ENCODE data around the gene CYP4B1.
"Not testable (repeated sequence)": the region's sequence is repeated elsewhere in the genome, so short reads cannot be mapped to it uniquely, and the experiment has no call there.

CYP4B1 gene

GRCh38 chr1:46772571-46772970 lies 26.3 kb upstream of the CYP4B1 start:
- no peak for TF ChIP-seq ATF2 (tag by site-specific recombination; IDR thresholded peaks at IDR 0.05; ENCODE audit: low read depth)
- TF ChIP-seq ZBTB21 (tag by site-specific recombination; IDR thresholded peaks at IDR 0.05), result no peak
- TF ChIP-seq ZNF202 (tag by site-specific recombination; IDR thresholded peaks at IDR 0.05; ENCODE audit: borderline replicate concordance), result no peak
- no peak for TF ChIP-seq ZNF560 (tag by site-specific recombination; IDR thresholded peaks at IDR 0.05; ENCODE audit: borderline replicate concordance)
- no peak for TF ChIP-seq ZNF426 (tag by site-specific recombination; IDR thresholded peaks at IDR 0.05)
- no peak for TF ChIP-seq ZNF785 (tag by site-specific recombination; IDR thresholded peaks at IDR 0.05)
- no peak for TF ChIP-seq ZNF670 (tag by site-specific recombination; IDR thresholded peaks at IDR 0.05; ENCODE audit: low read depth)
- TF ChIP-seq ZNF354C (tag by site-specific recombination; IDR thresholded peaks at IDR 0.05; ENCODE audit: borderline replicate concordance, low read depth), result no peak
- no peak for TF ChIP-seq ZNF223 (tag by site-specific recombination; IDR thresholded peaks at IDR 0.05)
- ChIA-PET CTCF (interaction anchor here (0.7 kb wide), 1 partner anchor 11 kb away, joined by 4 read pairs; no protein-coding TSS in a partner anchor), POLR2A (no interaction called here)
- no peak overlapping the region for H3K4me3 ChIP-seq (ENCODE audit: low read depth, low read length)
- H3K9me3 ChIP-seq (ENCODE audit: control insufficient read depth, insufficient read depth, low read depth, low read length), result no peaks in the 10 kb centered on the region
- H3K4me1 ChIP-seq (ENCODE audit: control insufficient read depth, insufficient read depth, low read length), result no peaks in the 10 kb centered on the region
- no peak overlapping the region for H3K27ac ChIP-seq (ENCODE audit: extremely low read depth, low read depth, low read length)
- H3K36me3 ChIP-seq (ENCODE audit: control insufficient read depth in 2 of 2, insufficient read depth in 1 of 2, low read length in 2 of 2), result no peaks in the 10 kb centered on the region

- no peaks in the 10 kb centered on the region for H3K36me3 ChIP-seq (ENCODE audit: control insufficient read depth in 2 of 2, insufficient read depth in 1 of 2, low read length in 2 of 2)
- H3K4me3 ChIP-seq (ENCODE audit: low read depth, low read length), result no peak overlapping the region
- no peak overlapping the region for H3K27ac ChIP-seq (ENCODE audit: extremely low read depth, low read depth, low read length)
- H3K9me3 ChIP-seq (ENCODE audit: control insufficient read depth, insufficient read depth, low read depth, low read length), result no peaks in the 10 kb centered on the region
- ChIA-PET POLR2A (no interaction called here), CTCF (no interaction called here)
- no peak for TF ChIP-seq SCRT2 (tag by site-specific recombination; IDR thresholded peaks at IDR 0.05)
- TF ChIP-seq ZXDB (tag by site-specific recombination; IDR thresholded peaks at IDR 0.05), result no peak
- no peak for TF ChIP-seq ZNF146 (tag by site-specific recombination; IDR thresholded peaks at IDR 0.05)
- TF ChIP-seq SETDB1 (IDR thresholded peaks at IDR 0.05; ENCODE audit: insufficient read length, low read length), result peak; percentile 88
- TF ChIP-seq ZSCAN23 (tag by site-specific recombination; IDR thresholded peaks at IDR 0.05), result no peak
- TF ChIP-seq ZNF398 (tag by site-specific recombination; IDR thresholded peaks at IDR 0.05), result no peak
- H3K4me1 ChIP-seq (ENCODE audit: control insufficient read depth, insufficient read depth, low read length), result no peaks in the 10 kb centered on the region
Observed at GRCh38 chr1:46774297-46774696, 24.5 kb upstream of the CYP4B1 start.

- H3K36me3 ChIP-seq (ENCODE audit: control insufficient read depth in 2 of 2, insufficient read depth in 1 of 2, low read length in 2 of 2); H3K4me1 ChIP-seq (ENCODE audit: control insufficient read depth, insufficient read depth, low read length); H3K4me3 ChIP-seq (ENCODE audit: low read depth, low read length); H3K9me3 ChIP-seq (ENCODE audit: control insufficient read depth, insufficient read depth, low read depth, low read length); CTCF ChIA-PET; POLR2A ChIA-PET; H3K27ac ChIP-seq (ENCODE audit: extremely low read depth, low read depth, low read length): not testable (repeated sequence)
Observed at GRCh38 chr1:46778456-46778855, 20.4 kb upstream of the CYP4B1 start.

- POLR2A ChIA-PET, result no interaction called here
- no peaks in the 10 kb centered on the region; the same call in 1 of the 2 replicates for H3K9me3 ChIP-seq (ENCODE audit: control insufficient read depth, insufficient read depth, low read depth, low read length)
- CTCF ChIA-PET, result interaction anchor here (1.1 kb wide), 1 partner anchor 37 kb away, joined by 4 read pairs; no protein-coding TSS in a partner anchor
- H3K27ac ChIP-seq (ENCODE audit: extremely low read depth, low read depth, low read length), result no peak overlapping the region
- no peaks in the 10 kb centered on the region for H3K4me1 ChIP-seq (ENCODE audit: control insufficient read depth, insufficient read depth, low read length)
- H3K4me3 ChIP-seq (ENCODE audit: low read depth, low read length), result no peak overlapping the region
- H3K36me3 ChIP-seq (ENCODE audit: control insufficient read depth in 2 of 2, insufficient read depth in 1 of 2, low read length in 2 of 2), result no peaks in the 10 kb centered on the region
- no peak for TF ChIP-seq ZNF785 (tag by site-specific recombination; IDR thresholded peaks at IDR 0.05)
- no peak for TF ChIP-seq GLIS2 (tag by site-specific recombination; IDR thresholded peaks at IDR 0.05)
- TF ChIP-seq ZNF707 (tag by site-specific recombination; IDR thresholded peaks at IDR 0.05), result no peak
- no peak for TF ChIP-seq EGR2 (tag by site-specific recombination; IDR thresholded peaks at IDR 0.05; ENCODE audit: low read depth)
- TF ChIP-seq ZNF449 (tag by site-specific recombination; IDR thresholded peaks at IDR 0.05), result no peak
- no peak for TF ChIP-seq ZSCAN23 (tag by site-specific recombination; IDR thresholded peaks at IDR 0.05)
- no peak for TF ChIP-seq INSM2 (tag by site-specific recombination; IDR thresholded peaks at IDR 0.05)
- TF ChIP-seq KLF16 (tag by site-specific recombination; IDR thresholded peaks at IDR 0.05), result no peak
- peak; percentile 98 for TF ChIP-seq SETDB1 (IDR thresholded peaks at IDR 0.05; ENCODE audit: insufficient read length, low read length)
- no peak for TF ChIP-seq ZNF555 (tag by site-specific recombination; conservative IDR thresholded peaks at IDR 0.05)
- TF ChIP-seq ZNF837 (tag by site-specific recombination; IDR thresholded peaks at IDR 0.05), result no peak
Observed at GRCh38 chr1:46784666-46785065, 14.2 kb upstream of the CYP4B1 start.

All from HEK293 (cell line).